SU-DHL-6 (cell line): Measurements from ENCODE around the gene BLOC1S2.
A peak's percentile ranks its signal among the peaks of the same experiment; 100 is the strongest.

Source experiments
- CTCF ChIP-seq: fragments of 200-600 bp; sonication (generic); IDR thresholded peaks from one replicate; pipeline ENCODE4 v1.5.1; 2017; ENCODE audit warnings: antibody characterized with exemption, mild to moderate bottlenecking, low read length, moderate library complexity; ENCODE audit not compliant: insufficient read depth, poor library complexity, severe bottlenecking
- EZH2phosphoT487 ChIP-seq: fragments of 200-600 bp; sonication (generic), shearing (Covaris generic); conservative IDR thresholded peaks from 2 replicates; pipeline ENCODE4 v1.6.1; 2018; ENCODE audit warnings: mild to moderate bottlenecking, antibody characterized with exemption, low read length, moderate library complexity, mixed read lengths

- TF ChIP-seq EZH2phosphoT487 (no peak), CTCF (peak; percentile 44)
These were observed 17.3 kb upstream of the BLOC1S2 start for GRCh38 chr10:100303724-100304319.
